ENCODE measurements around the gene ICA1L. TPM values are rescaled to one million over a fixed set of nuclear protein-coding genes. Genes with fewer than 3 reads are reported as not detected.
A peak's percentile ranks its signal among the peaks of the same experiment; 100 is the strongest.
"Not testable (repeated sequence)": the region's sequence is repeated elsewhere in the genome, so short reads cannot be mapped to it uniquely, and the experiment has no call there.

ICA1L gene
- total RNA-seq, 1 donor from 2014 or later = 6.5 TPM

GRCh38 chr2:202813387-202813786 lies 58.2 kb downstream of the ICA1L start:
- Mint-ChIP-seq H3K4me3 (ENCODE audit: unreplicated experiment) (no peak overlapping the region), H3K27me3 (ENCODE audit: unreplicated experiment) (no peaks in the 10 kb centered on the region), H3K27ac (ENCODE audit: unreplicated experiment) (no peak overlapping the region), H3K36me3 (ENCODE audit: unreplicated experiment) (peaks cover 9% of the 10 kb centered on the region), H3K4me1 (ENCODE audit: unreplicated experiment) (peaks cover 10% of the 10 kb centered on the region), H3K9me3 (ENCODE audit: unreplicated experiment) (no peaks in the 10 kb centered on the region)
- no peak for TF ChIP-seq CTCF (IDR thresholded peaks at IDR 0.05)
- DNase-seq (ENCODE audit: extremely low spot score, unreplicated experiment) = no peak

GRCh38 chr2:202808754-202809153 lies 62.8 kb downstream of the ICA1L start:
- TF ChIP-seq CTCF (IDR thresholded peaks at IDR 0.05) = no peak
- H3K9me3 Mint-ChIP-seq (ENCODE audit: unreplicated experiment) = no peaks in the 10 kb centered on the region
- DNase-seq (ENCODE audit: extremely low spot score, unreplicated experiment) = no peak
- H3K27ac Mint-ChIP-seq (ENCODE audit: unreplicated experiment) = no peak overlapping the region
- no peak overlapping the region for H3K4me3 Mint-ChIP-seq (ENCODE audit: unreplicated experiment)
- no peaks in the 10 kb centered on the region for H3K27me3 Mint-ChIP-seq (ENCODE audit: unreplicated experiment)
- H3K4me1 Mint-ChIP-seq (ENCODE audit: unreplicated experiment) = peaks cover 16% of the 10 kb centered on the region
- H3K36me3 Mint-ChIP-seq (ENCODE audit: unreplicated experiment) = peaks cover 7% of the 10 kb centered on the region

GRCh38 chr2:202807431-202808138 lies 64.0 kb downstream of the ICA1L start:
- H3K27me3 Mint-ChIP-seq (ENCODE audit: unreplicated experiment); H3K9me3 Mint-ChIP-seq (ENCODE audit: unreplicated experiment); DNase-seq (ENCODE audit: extremely low spot score, unreplicated experiment); H3K4me3 Mint-ChIP-seq (ENCODE audit: unreplicated experiment); H3K36me3 Mint-ChIP-seq (ENCODE audit: unreplicated experiment): not testable (repeated sequence)
- Mint-ChIP-seq H3K4me1 (ENCODE audit: unreplicated experiment) (peaks cover 18% of the 10 kb centered on the region), H3K27ac (ENCODE audit: unreplicated experiment) (peak overlapping the region; percentile 71)

GRCh38 chr2:202805911-202806310 lies 65.7 kb downstream of the ICA1L start:
- H3K27ac Mint-ChIP-seq (ENCODE audit: unreplicated experiment); DNase-seq (ENCODE audit: extremely low spot score, unreplicated experiment); H3K27me3 Mint-ChIP-seq (ENCODE audit: unreplicated experiment); H3K36me3 Mint-ChIP-seq (ENCODE audit: unreplicated experiment); H3K4me3 Mint-ChIP-seq (ENCODE audit: unreplicated experiment); H3K9me3 Mint-ChIP-seq (ENCODE audit: unreplicated experiment): not testable (repeated sequence)
- peaks cover 33% of the 10 kb centered on the region for H3K4me1 Mint-ChIP-seq (ENCODE audit: unreplicated experiment)

- H3K4me1 Mint-ChIP-seq (ENCODE audit: unreplicated experiment) = peaks cover 17% of the 10 kb centered on the region
- peaks cover 9% of the 10 kb centered on the region for H3K9me3 Mint-ChIP-seq (ENCODE audit: unreplicated experiment)
- no peak for TF ChIP-seq CTCF (IDR thresholded peaks at IDR 0.05)
- no peak for DNase-seq (ENCODE audit: extremely low spot score, unreplicated experiment)
- H3K36me3 Mint-ChIP-seq (ENCODE audit: unreplicated experiment) = peaks cover 17% of the 10 kb centered on the region
- no peaks in the 10 kb centered on the region for H3K27me3 Mint-ChIP-seq (ENCODE audit: unreplicated experiment)
- H3K4me3 Mint-ChIP-seq (ENCODE audit: unreplicated experiment) = no peak overlapping the region
- H3K27ac Mint-ChIP-seq (ENCODE audit: unreplicated experiment) = no peak overlapping the region
Observed at GRCh38 chr2:202797944-202798343, 73.6 kb downstream of the ICA1L start.

- Mint-ChIP-seq H3K27me3 (ENCODE audit: unreplicated experiment) (no peaks in the 10 kb centered on the region), H3K27ac (ENCODE audit: unreplicated experiment) (no peak overlapping the region), H3K4me1 (ENCODE audit: unreplicated experiment) (no peaks in the 10 kb centered on the region), H3K9me3 (ENCODE audit: unreplicated experiment) (no peaks in the 10 kb centered on the region), H3K36me3 (ENCODE audit: unreplicated experiment) (peaks cover 9% of the 10 kb centered on the region), H3K4me3 (ENCODE audit: unreplicated experiment) (no peak overlapping the region)
- DNase-seq (ENCODE audit: extremely low spot score, unreplicated experiment) = no peak
- TF ChIP-seq CTCF (IDR thresholded peaks at IDR 0.05) = no peak
Observed at GRCh38 chr2:202790676-202791075, 80.9 kb downstream of the ICA1L start.
